ENCODE results near the gene INAFM1.
"Not testable (repeated sequence)": the region's sequence is repeated elsewhere in the genome, so short reads cannot be mapped to it uniquely, and the experiment has no call there.

INAFM1 gene

DNA sequence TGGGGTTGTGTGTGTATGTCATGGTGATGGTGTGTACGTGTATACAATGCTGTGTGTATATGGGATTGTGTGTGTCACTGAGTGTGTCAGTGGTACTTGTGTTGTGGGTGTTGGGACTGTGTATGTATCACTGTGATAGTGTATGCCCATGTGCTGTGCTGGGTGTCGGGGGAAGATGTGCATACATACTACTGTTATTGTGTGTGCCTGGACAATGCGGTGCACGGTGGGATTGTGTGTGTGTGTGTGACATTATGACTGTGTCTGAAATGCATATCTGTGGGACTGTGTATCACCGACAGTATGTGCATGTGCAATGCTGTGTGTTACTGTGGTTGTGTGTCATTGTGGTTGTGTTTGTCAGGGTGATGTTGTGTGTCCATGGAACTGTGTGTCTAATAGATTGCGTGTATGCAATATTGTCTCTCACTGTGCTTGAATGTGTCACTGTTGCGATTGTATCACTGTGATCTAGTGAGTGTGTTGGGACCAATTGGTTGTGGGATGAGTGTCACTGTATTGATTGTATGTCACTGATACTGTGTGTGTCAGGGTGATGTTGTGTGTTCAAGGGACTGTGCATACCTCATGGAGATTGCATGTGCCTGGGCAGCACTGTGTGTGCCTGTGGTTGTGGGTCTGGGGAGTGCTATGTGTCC, 32.6 kb upstream of the INAFM1 start:
- no peak for DNase-seq

DNA sequence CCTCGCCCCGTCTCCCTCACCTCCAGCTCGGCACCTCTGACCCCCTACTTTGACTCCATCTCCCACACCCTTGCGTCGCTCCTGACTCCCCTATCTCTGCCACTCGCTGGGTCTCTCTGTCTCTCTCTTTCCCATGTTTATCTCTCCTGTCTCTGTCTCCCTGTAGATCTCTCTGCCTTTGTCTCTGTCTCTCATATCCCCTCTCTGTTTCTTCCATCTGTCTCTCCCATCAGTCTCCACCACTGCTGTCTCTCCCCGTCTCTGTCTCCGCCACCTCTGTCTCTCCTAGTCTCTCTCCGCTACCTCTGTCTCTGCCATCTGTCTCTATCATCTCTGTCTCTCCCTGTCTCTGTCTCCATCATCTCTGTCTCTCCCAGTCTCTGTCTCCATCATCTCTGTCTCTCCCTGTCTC, 31.3 kb upstream of the INAFM1 start:
- no peak for DNase-seq

DNA sequence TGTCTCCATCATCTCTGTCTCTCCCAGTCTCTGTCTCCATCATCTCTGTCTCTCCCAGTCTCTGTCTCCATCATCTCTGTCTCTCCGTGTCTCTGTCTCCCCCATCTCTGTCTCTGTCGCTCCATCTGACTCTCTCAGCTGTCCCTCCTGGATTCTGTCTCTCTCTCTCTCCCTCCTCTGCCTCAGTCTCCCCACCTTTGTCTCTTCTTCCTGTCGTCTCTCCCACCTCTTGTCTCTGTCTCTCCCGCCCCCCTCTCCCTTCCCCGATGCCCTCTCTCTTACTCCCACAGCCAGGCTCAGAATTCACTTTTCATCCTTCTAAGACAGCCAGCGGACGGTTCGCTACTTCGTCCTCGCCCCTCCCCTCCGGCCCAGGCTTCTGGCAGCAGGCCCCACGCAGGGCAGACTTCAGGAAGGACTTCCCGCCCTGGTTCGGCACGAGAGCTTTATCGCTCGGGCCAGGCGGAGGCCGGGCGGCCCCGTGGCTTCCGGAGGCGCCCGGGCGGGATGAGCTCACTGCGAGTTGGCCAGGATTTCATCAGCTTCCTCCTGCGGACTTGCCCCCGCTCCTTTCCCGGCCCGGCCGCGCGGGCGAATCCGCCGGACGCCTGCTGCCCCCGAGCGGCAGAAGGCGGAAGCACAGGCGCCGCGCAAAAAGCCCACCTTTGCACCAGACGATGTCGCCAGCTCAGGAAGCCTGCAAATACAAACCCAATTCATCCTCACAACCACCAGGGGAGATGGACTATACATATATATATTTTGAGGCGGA, 30.7 kb upstream of the INAFM1 start:
- DNase-seq: no peak

DNA sequence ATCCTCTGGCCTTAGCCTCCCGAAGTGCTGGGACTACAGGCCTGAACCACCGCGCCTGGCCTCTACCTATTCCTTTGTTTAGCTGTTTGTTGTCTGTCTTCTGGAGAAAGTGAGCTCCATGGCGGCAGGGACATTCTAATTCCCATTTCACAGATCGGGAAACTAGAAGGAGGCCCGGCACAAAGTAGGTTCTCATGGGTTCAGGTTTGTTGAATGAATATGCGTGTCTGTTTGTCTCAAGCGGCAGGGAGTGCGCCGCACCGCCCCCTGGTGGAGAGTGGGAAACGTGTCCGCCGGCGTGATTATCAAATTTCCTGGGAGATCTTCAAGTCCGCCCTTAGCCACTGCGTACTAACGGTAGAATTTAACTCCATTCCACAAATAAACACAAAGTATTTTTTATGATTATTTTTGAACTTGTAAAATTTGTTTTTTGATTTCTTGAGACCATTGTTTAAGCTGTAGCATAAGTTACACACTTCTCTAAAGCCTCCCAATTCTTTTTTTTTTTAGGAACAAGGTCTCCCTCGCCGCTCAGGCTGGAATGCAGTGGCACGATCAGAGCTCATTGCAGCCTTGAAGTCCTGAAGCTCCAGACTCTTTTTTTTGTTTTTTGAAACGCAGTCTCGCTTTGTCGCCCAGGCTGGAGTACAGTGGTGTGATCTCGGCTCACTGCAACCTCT, 27.2 kb upstream of the INAFM1 start:
- no peak for DNase-seq

DNA sequence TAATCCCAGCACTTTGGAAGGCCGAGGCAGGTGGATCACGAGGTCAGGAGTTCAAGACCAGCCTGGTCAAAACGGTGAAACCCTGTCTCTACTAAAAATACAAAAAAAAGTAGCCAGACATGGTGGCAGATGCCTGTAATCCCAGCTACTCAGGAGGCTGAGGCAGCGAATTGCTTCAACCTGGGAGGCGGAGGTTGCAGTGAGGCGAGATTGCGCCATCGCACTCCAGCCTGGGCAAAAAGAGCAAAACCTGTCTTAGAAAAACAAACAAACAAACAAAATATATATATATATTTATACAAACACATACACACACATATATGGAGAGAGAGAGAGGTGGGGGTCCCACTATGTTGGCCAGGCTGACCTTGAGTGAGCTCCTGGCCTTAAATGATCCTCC, 21.7 kb upstream of the INAFM1 start:
- not testable (repeated sequence) for DNase-seq

DNA sequence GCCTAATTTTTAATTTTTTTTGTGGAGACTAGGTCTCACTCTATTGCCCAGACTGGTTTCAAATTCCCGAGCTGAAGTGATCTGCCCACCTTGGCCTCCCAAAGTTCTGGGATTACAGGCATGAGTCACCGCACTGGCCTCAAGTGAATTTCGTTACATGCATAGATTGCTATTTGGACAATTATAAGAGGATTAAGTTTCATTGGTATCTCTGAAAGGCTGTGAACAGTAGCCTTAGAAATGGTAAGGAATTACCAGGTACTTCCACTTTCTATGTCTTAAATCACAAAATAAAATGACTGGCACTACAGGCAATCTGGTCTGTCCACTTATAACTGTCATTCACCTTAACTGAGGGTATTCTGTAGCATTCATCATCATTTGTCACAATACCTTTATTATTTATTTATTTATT, 21.2 kb upstream of the INAFM1 start:
- DNase-seq: no peak

DNA sequence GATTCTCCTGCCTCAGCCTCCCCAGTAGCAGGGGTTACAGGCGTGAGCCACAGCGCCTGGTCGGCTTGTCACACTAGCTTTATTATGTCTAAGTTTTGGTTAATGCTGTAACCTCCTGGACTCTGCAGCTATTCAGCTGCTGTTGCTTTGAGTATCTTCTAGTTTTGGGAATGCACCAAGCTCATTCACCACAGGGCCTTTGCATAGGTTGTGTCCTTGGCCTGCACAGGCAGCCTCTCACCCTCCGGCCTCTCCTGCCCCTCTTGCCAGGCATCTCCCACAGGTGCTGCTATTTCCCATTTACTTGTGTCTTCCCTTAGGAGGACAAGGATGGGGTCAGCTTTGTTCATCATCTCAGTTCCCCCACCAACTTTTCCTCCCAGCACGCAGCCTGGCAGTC, 20.7 kb upstream of the INAFM1 start:
- no peak for DNase-seq

DNA sequence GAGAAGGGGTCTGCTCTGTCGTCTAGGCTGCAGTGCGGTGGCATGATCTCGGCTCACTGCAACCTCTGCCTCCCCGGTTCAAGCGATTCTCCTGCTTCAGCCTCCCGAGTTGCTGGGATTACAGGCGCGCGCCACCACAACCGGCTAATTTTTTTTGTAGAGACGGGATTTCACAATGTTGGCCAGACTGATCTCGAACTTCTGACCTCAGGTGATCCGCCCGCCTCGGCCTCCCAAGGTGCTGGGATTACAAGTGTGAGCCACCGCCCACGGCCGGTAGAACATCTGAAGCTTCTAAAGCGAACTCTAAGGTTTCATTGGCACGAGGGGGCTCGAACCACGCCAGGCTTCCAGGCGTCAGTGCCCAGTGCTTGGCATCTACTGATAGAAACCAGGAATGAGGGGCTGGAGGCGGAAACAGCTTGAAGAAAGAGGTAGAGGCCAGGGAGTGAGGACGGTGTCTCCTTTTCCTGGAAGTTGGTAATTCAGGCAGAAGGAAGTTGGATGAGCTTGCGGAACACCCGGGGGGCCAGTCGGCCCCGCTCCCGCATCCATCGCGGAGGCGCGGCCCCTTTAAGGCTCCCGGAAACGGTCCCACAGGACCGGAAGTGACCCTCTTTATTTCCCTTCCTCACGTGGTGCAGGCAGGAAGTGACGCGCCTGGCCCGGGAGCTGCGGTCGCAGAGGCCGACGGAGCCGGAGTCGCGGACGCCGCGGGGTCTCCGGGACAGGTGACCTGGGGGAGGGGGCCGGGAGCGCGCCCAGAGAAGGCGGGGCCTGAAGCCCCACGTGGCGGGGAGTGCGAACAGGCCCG, 18.6 kb upstream of the INAFM1 start, which contains the start of gene CCDC9:
TSS of gene CCDC9 (plus strand) at position 647 of the 814 bp plus-strand sequence. CDS start 1,876 bp downstream, outside the sequence.
- DNase-seq: peak; percentile 90

DNA sequence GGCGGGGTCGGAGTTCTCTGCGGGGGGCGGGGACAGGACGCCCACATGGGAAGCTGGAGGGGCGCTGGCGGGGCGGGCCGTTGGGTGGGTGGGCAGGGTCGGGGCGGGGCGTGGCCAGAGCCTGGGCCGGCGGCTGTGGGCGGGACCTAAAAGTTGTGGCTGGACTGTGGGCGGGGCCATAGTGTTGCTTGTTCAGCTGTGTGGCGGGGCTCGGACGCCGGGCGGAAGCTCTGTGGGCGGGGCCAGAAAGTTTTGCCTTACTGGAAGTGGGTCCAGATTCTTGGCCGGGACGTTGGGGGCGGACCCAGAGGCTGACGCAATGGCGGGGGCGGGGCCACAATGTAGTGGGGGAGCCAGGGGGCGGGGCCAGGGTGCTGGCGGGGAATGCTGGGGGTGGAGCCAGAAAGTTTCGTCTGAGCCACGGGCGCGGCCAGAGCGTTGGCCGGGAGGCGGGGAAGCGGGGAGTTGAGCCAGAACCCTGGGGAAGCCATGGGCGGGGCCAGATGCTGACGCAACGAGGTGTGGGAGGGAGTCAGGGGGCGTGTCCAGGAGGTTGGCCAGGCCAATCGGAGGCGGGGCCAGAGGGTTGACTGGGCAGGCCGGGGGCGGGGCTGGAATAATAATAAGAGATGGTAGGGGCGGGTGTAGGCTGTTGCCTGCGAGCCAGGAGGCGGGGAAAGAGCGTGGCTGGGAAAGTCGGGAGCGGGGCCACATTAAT, 17.8 kb upstream of the INAFM1 start:
- peak; percentile 89 for DNase-seq

DNA sequence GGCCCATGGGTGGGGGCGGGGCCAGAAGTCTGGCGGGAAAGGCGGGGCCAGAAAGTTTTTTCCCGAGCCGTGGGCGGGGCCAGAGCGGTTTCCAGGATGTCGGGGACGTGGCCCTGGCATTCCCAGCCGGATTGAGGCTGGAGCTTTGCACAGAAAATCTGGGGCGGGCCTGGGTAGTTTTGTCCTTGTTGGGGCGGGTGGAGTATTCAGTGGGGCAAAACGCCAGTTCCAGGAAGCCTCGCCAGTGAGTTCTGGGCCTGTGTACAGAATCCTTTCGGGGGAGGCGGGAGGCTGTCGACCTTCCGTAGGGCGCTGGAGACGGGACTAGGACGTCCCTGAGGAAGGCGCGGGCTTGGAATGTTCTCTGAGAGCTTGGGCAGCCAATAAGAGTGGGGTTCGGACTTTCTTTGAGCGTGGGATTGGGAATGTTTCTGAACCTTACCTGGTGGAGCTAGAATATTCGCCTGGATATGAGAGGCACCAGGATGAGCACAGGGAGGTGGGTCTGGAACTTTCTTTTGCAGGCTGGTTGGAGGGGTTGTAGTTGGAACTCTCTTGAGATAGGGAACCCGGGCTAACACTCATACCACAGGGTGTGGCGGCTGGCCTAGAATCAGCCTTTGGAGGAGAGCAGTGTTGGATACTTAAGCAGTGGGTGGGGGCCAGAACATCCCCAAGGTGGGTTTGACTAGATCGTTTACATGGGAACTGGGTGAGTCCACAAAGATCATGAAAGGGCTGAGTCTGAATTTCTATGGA, 17.1 kb upstream of the INAFM1 start:
- no peak for DNase-seq

DNA sequence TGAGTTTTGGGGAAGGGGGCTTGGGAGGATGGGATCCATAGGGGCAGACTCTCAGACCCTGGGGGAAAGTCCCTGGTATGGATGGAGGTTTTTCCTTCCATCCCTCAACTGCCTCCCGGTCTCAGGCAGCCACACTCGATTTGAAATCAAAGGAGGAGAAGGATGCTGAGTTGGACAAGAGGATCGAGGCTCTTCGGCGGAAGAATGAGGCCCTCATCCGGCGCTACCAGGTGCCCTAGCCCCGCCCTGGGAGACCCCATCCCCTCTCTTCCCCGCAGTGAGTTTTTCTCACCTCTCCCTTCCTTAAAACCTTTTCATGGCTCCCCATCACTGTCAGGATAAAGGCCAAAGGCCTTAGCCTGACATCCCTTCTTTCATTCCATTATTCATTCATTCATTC, 16.3 kb upstream of the INAFM1 start:
- no peak for DNase-seq

DNA sequence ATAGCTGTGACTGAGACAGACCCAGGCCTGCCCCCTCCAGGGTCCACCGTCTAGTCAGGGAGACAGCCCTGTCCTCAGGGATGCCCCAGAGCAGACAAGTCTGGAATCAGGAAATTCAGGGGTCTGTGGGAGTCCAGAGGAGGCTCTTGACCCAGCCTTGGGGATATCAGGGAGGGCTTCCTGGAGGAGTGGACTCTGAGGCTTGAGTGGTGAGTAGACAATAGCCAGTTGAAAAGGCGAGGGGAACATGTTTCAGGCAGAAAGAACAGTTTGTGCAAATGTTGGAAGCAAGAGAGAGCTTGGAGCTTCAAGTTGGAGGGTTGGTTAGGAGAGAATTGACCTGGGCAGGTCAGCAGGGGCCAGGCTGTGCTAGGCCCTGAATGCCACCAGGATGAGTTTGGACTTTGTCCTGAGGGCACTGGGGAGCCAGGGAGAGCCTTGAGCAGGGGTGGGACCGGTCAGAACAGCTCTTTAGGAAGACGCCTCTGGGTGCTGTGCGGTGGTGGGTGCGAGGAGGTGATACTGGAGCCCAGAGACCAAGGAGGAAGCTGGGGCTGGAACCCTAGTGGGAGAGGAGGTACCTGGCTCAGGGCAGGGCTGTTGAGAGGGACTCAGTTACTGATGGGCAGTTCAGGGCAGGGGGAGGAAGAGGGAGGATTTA, 15.7 kb upstream of the INAFM1 start:
- no peak for DNase-seq

DNA sequence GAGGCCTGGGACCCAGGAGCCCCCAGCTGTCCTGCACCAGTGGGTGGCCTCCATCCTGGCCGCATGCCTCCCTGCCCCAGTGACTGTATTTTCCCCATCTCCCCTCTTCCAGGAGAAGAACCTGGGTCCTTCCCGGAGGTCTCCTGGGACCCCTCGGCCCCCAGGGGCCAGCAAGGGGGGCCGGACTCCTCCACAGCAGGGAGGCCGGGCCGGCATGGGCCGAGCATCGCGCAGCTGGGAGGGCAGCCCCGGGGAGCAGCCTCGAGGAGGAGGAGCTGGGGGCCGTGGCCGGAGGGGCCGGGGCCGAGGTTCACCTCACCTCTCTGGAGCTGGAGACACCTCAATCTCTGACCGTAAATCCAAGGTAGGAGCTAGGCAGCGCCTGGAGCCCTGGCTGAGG, 14.2 kb upstream of the INAFM1 start:
- DNase-seq: no peak

DNA sequence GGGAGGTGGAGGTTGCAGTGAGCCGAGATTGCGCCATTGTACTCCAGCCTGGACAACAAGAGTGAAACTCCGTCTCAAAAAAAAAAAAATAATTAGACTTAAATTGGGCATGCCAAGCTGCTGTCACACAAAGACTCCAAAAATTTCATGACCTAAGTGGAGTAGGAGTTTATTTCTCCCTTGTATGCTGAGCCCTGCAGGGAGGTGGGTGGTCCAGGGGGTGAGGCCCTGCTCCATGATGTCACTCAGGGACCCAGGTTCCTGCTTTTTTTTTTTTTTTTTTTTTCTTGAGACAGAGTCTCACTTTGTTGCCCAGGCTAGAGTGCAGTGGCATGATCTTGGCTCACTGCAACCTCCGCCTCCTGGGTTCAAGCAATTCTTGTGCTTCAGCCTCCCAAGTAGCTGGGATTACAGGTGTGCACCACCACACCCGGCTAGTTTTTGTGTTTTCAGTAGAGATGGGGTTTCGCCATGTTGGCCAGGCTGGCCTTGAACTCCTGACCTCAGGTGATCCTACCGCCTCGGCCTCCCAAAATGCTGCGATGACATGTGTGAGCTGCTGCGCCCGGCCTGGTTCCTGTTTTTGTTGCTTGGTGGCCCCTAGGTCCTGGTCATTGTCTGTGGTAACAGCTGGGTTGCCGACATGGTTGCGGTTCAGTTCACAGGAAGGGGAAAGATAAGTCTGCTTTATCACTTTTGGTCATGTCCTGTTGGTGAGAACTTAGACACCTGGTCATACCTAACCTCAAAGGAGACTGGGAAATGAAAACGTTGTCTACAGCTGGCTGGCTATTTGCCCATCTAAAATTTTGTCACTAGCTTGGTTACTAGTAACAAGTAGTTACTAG, 12.5 kb upstream of the INAFM1 start:
- not testable (repeated sequence) for DNase-seq

DNA sequence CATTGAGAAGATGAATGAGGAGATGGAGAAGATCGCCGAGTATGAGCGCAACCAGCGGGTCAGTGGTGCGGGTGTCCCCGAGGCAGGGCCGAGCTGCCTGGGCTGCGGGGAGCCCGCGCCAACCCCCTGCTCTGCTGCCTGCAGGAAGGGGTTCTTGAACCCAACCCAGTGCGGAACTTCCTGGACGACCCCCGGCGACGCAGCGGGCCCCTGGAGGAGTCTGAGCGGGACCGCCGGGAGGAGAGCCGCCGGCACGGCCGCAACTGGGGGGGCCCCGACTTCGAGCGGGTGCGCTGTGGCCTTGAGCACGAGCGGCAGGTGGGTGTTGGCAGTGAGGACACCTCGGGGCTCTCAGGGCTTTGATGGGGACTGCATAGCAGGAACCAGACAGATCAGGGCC, 10.1 kb upstream of the INAFM1 start:
- DNase-seq: no peak

DNA sequence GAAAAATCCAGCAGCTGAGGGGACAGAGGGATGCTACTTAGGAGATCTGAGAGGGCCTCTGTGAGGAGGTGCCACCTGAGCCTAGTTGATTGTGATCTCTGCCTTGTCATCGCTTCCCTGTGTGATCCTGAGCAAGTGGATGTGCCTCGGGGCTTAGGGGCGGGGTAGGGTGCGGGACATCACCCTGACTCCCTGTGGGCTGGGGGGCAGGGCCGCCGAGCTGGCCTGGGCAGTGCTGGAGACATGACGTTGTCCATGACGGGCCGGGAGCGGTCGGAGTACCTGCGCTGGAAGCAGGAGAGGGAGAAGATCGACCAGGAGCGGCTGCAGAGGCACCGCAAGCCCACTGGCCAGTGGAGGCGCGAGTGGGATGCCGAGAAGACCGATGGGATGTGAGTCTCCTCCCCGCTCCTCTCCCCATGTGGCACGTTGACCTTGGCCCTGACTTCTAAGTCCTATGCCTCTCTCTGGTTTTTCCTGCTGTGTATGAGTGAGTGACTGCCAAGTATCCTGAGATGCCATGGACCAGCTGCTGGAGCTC, 8.2 kb upstream of the INAFM1 start:
- no peak for DNase-seq

DNA sequence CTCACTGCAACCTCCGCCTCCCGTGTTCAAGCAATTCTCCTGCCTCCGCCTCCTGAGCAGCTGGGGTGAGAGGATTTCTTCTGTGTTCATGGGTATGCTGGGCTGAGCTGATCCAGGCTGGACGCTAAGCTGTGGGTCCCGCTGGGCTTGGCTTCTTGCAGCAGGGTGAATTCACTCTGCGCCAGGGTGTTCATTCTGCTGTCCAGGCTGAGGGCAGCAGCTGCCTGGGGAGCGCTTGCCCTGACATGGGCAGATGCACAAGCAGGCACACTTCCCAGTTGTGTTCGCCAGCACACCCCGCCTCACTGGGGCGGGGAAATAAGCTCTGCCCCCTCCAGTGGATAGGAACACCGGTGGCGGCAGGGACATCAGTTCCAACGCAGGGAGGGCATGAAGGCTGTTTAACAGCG, 7.3 kb upstream of the INAFM1 start:
- no peak for DNase-seq

DNA sequence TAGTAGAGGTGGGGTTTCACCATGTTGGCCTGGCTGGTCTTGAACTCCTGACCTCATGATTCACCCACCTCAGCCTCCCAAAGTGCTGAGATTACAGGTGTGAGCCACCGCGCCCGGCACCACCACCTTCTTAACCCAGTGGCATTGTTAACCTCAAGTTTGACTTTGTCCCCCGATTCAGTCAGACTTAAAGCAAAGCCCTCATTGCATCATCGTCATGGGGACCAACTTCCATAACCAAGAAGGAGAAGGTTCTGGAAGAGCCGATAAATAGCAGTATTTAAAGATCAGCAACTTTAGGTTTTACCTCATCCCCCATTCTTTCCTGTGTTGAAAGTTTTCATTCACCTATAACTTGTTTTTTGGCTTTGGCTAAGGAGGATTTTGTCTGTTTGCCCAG, 6.7 kb upstream of the INAFM1 start:
- no peak for DNase-seq

DNA sequence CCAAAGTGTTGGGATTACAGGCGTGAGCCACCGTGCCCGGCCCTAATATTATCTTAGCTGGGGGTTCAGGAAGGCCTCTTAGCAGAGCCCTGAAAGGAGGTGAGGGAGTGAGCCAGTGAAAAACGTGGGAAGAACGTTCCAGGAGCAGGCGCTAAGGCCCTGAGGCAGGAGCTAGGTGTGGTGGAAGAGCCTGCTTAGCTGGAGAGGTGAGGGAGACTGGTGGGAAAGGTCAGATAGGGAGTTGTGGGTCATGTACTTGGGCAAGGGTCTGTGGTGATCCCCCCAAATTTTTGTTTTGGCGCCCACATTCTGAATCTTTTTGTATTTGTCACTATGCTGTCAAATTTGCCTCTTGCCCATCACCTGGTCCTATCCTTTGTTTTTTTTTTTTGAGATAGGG, 5.1 kb upstream of the INAFM1 start:
- DNase-seq: no peak

DNA sequence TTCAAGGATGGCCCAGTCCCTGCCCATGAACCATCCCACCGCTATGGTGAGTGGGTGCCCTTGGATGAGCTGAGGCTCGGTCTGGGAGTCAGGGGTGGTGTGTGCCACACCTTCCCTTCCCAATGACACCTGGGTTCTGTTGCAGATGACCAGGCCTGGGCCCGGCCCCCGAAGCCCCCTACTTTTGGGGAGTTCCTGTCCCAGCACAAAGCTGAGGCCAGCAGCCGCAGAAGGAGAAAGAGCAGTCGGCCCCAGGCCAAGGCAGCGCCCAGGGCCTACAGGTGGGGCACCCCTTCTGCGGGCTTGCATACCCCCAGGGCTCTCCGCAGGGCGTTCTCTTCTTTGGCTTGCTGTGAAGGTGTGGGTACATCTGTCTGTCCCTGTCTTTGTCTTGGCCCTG, 4.3 kb upstream of the INAFM1 start:
- no peak for DNase-seq
